HFFc6 (cell line): ENCODE measurements around the gene SCAP. TPM values are rescaled to one million over a fixed set of nuclear protein-coding genes. Genes with fewer than 3 reads are reported as not detected.

ENCODE experiments used
- DNase-seq: peaks from one replicate; pipeline ENCODE4 v3.0.0-alpha.2; 2018
- H3K27ac Mint-ChIP-seq: 2 replicates; pipeline ENCODE4 v1.8.0; 2020; ENCODE audit warnings: mild to moderate bottlenecking, mixed read lengths
- H3K27me3 Mint-ChIP-seq: 2 replicates; pipeline ENCODE4 v1.8.0; 2021; ENCODE audit warnings: mild to moderate bottlenecking, moderate library complexity, mixed read lengths; ENCODE audit not compliant: insufficient read depth
- H3K36me3 Mint-ChIP-seq: 2 replicates; pipeline ENCODE4 v1.8.0; 2021; ENCODE audit warnings: low read depth, mixed read lengths
- H3K4me1 Mint-ChIP-seq: 2 replicates; pipeline ENCODE4 v1.8.0; 2020; ENCODE audit warnings: low read depth, mixed read lengths
- H3K4me3 Mint-ChIP-seq: 2 replicates; pipeline ENCODE4 v1.8.0; 2020; ENCODE audit warnings: mild to moderate bottlenecking, moderate library complexity, mixed read lengths
- H3K9me3 Mint-ChIP-seq: 2 replicates; pipeline ENCODE4 v1.8.0; 2020; ENCODE audit warnings: mild to moderate bottlenecking, mixed read lengths
- CTCF ChIP-seq: fragments of 200-600 bp; sonication (generic); IDR thresholded peaks from 2 replicates; pipeline ENCODE4 v1.5.0; 2021; ENCODE audit warnings: antibody characterized with exemption, mild to moderate bottlenecking
- total RNA-seq, 6 experiments: library from RNA; stranded (reverse); fragmentation: NEBNext Ultra II Directional; extraction: Animal tissue kit (Norgen Biotek cat#: 25700); gene quantifications; 2 replicates in 1 of 6; 3 replicates in 5 of 6; pipeline ENCODE4 v1.2.3, GENCODE V29; 2021

Gene SCAP
- total RNA-seq, 6 experiments from 2014 or later = 48.3 to 63.3 (median 54.9) TPM

- H3K9me3 Mint-ChIP-seq = no peaks in the 10 kb centered on the region
- DNase-seq = no peak
- no peak overlapping the region for H3K4me3 Mint-ChIP-seq
- TF ChIP-seq CTCF = no peak
- H3K36me3 Mint-ChIP-seq = no peaks in the 10 kb centered on the region
- H3K27ac Mint-ChIP-seq = no peak overlapping the region
- H3K27me3 Mint-ChIP-seq = peaks cover 3% of the 10 kb centered on the region
- H3K4me1 Mint-ChIP-seq = peaks cover 17% of the 10 kb centered on the region
Observed at GRCh38 chr3:47424434-47425382, 51.0 kb downstream of the SCAP start.

- no peak for TF ChIP-seq CTCF
- Mint-ChIP-seq H3K27ac (no peak overlapping the region), H3K4me3 (no peak overlapping the region), H3K36me3 (peaks cover 5% of the 10 kb centered on the region), H3K4me1 (peaks cover 17% of the 10 kb centered on the region), H3K27me3 (peaks cover 10% of the 10 kb centered on the region), H3K9me3 (no peaks in the 10 kb centered on the region)
- no peak for DNase-seq
Observed at GRCh38 chr3:47423548-47424145, 52.1 kb downstream of the SCAP start.

- H3K27ac Mint-ChIP-seq = peak overlapping the region; percentile 76
- DNase-seq = no peak
- no peaks in the 10 kb centered on the region for H3K9me3 Mint-ChIP-seq
- H3K4me1 Mint-ChIP-seq = peaks cover 17% of the 10 kb centered on the region
- H3K27me3 Mint-ChIP-seq = peaks cover 10% of the 10 kb centered on the region
- peaks cover 5% of the 10 kb centered on the region for H3K36me3 Mint-ChIP-seq
- 0 out of 2 replicates have a peak, but pooled peaks have one; percentile 2 for TF ChIP-seq CTCF
- H3K4me3 Mint-ChIP-seq = no peak overlapping the region
Observed at GRCh38 chr3:47422743-47423142, 53.0 kb downstream of the SCAP start.

- DNase-seq = peak; percentile 31
- no peak overlapping the region; the same call in 1 of the 2 replicates for H3K4me3 Mint-ChIP-seq
- TF ChIP-seq CTCF = peak; percentile 66; the same call in 1 of the 2 replicates
- peaks cover 17% of the 10 kb centered on the region for H3K4me1 Mint-ChIP-seq
- peaks cover 10% of the 10 kb centered on the region for H3K27me3 Mint-ChIP-seq
- no peaks in the 10 kb centered on the region for H3K9me3 Mint-ChIP-seq
- peaks cover 5% of the 10 kb centered on the region for H3K36me3 Mint-ChIP-seq
- peak overlapping the region; percentile 76 for H3K27ac Mint-ChIP-seq
Observed at GRCh38 chr3:47421741-47422649, 53.7 kb downstream of the SCAP start.
